MG63 (cell line): ENCODE data around the gene TAS2R13. TPM values are rescaled to one million over a fixed set of nuclear protein-coding genes. Genes with fewer than 3 reads are reported as not detected.
A peak's percentile ranks its signal among the peaks of the same experiment; 100 is the strongest.

Experiments
- DNase-seq: peaks from one replicate; pipeline ENCODE4 v3.0.0-alpha.2; 2020
- H3K27me3 ChIP-seq: fragments of 250-450 bp; sonication (Bioruptor Pico); 2 replicates; pipeline ENCODE4 v1.5.1; 2020; ENCODE audit warnings: mild to moderate bottlenecking, moderate library complexity
- H3K36me3 ChIP-seq: fragments of 250-450 bp; sonication (Bioruptor Pico); 2 replicates; pipeline ENCODE4 v1.5.1; 2020; ENCODE audit warnings: mild to moderate bottlenecking, moderate library complexity
- H3K4me3 ChIP-seq: fragments of 250-450 bp; sonication (Bioruptor Pico); 2 replicates; pipeline ENCODE4 v1.5.1; 2020; ENCODE audit warnings: mild to moderate bottlenecking, moderate library complexity
- H3K9me3 ChIP-seq: fragments of 250-450 bp; sonication (Bioruptor Pico); 2 replicates; pipeline ENCODE4 v1.5.1; 2020; ENCODE audit warnings: mild to moderate bottlenecking, moderate library complexity
- total RNA-seq: library from RNA; depleted of rRNA; stranded (reverse); fragments of >200 nt; shearing (Covaris generic); gene quantifications from 2 replicates; pipeline ENCODE4 v1.2.3, GENCODE V29; 2014; ENCODE audit warnings: low replicate concordance; rRNA removed

The TAS2R13 gene
- total RNA-seq, 1 experiment from 2014 or later: 1.4 TPM

GRCh38 chr12:10900530-10900929, 8.8 kb downstream of the TAS2R13 start:
- Histone ChIP-seq H3K9me3 (peaks cover 8% of the 10 kb centered on the region), H3K27me3 (no peaks in the 10 kb centered on the region), H3K36me3 (peaks cover 2% of the 10 kb centered on the region; the same call in 1 of the 2 replicates), H3K4me3 (no peak overlapping the region)
- DNase-seq: no peak

- no peak for DNase-seq
- no peaks in the 10 kb centered on the region for H3K27me3 ChIP-seq
- H3K9me3 ChIP-seq: no peaks in the 10 kb centered on the region
- no peaks in the 10 kb centered on the region for H3K36me3 ChIP-seq
- H3K4me3 ChIP-seq: no peak overlapping the region
Measured at GRCh38 chr12:10896854-10897253, 12.5 kb downstream of the TAS2R13 start.

DNA sequence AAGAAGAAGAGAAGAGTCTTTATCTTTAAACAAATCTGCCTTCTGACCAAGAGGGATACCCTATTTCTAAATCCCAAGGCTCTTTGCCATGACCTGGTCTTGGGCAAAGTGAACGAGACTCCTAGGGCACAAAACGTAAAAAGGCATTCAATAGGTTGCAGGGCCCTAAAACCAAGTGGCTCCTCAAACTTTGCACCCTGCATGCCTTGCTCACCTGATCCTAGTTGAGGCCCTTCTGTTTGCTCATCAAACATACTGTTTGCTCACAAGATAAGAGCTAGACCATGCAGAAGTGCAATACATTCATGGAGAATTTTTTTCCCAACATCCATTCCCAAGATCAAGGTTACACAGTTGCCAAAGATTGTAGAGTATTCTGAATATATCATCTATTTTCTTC, 17.4 kb downstream of the TAS2R13 start:
- no peaks in the 10 kb centered on the region for H3K27me3 ChIP-seq
- H3K36me3 ChIP-seq: no peaks in the 10 kb centered on the region
- no peak overlapping the region for H3K4me3 ChIP-seq
- H3K9me3 ChIP-seq: no peaks in the 10 kb centered on the region
- no peak for DNase-seq

GRCh38 chr12:10889226-10889625, 20.1 kb downstream of the TAS2R13 start:
- no peak for DNase-seq
- H3K36me3 ChIP-seq: no peaks in the 10 kb centered on the region
- H3K9me3 ChIP-seq: no peaks in the 10 kb centered on the region
- H3K27me3 ChIP-seq: no peaks in the 10 kb centered on the region
- no peak overlapping the region for H3K4me3 ChIP-seq

GRCh38 chr12:10884086-10884725, 25.2 kb downstream of the TAS2R13 start, which contains the start of gene PRH1:
Gene PRH1, minus strand, starts transcription at chr12:10884255. Its CDS starts 38 bp downstream, at chr12:10884217.
- Histone ChIP-seq H3K27me3 (no peaks in the 10 kb centered on the region), H3K9me3 (no peaks in the 10 kb centered on the region), H3K36me3 (no peaks in the 10 kb centered on the region), H3K4me3 (no peak within 1 kb of the TSS)
- DNase-seq: no peak

- no peak for DNase-seq
- H3K27me3 ChIP-seq: no peaks in the 10 kb centered on the region
- 0 out of 2 replicates have a peak, but pooled peaks cover 4% of the 10 kb centered on the region for H3K9me3 ChIP-seq
- no peaks in the 10 kb centered on the region for H3K36me3 ChIP-seq
- H3K4me3 ChIP-seq: no peak overlapping the region
Measured at GRCh38 chr12:10873378-10873777, 36.0 kb downstream of the TAS2R13 start.

DNA sequence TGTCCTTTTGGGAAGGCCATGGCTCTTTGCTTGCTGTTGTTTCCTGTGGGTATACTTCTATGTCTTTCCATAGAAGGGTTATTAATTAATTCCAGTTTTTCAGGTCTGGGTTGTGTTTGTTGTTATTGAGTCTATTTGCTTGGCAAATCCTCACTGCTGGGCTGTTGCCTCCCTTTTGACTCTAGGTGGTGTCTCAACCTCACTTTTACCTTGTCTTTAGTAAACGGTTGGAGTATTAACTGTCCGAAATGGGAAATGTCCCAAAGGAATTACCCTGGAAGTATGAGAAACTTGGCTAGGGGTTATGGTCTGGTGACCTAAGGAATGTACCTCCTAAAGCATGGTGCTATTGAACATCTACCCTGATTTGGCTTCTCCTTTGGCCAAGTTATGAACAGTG, 42.0 kb downstream of the TAS2R13 start:
- DNase-seq: no peak
- no peak overlapping the region for H3K4me3 ChIP-seq
- H3K9me3 ChIP-seq: 0 out of 2 replicates have a peak, but pooled peaks cover 4% of the 10 kb centered on the region
- no peaks in the 10 kb centered on the region for H3K27me3 ChIP-seq
- no peaks in the 10 kb centered on the region for H3K36me3 ChIP-seq

- H3K9me3 ChIP-seq: no peaks in the 10 kb centered on the region; the same call in 1 of the 2 replicates
- no peak for DNase-seq
- no peak overlapping the region for H3K4me3 ChIP-seq
- no peaks in the 10 kb centered on the region for H3K36me3 ChIP-seq
- no peaks in the 10 kb centered on the region for H3K27me3 ChIP-seq
Measured at GRCh38 chr12:10863512-10864218, 45.7 kb downstream of the TAS2R13 start.

- Histone ChIP-seq H3K4me3 (no peak overlapping the region), H3K36me3 (no peaks in the 10 kb centered on the region; the same call in 1 of the 2 replicates), H3K27me3 (no peaks in the 10 kb centered on the region), H3K9me3 (peaks cover 4% of the 10 kb centered on the region)
- DNase-seq: peak; percentile 51
Measured at GRCh38 chr12:10861366-10861765, 48.0 kb downstream of the TAS2R13 start.

Other genes with a start within 250 kb of the TAS2R13 start
- not detected in 2 replicates for gene STYK1, start 235.5 kb downstream of the TAS2R13 start, total RNA-seq
- 325 and 352 TPM in 2 replicates for gene YBX3, start 186.2 kb downstream of the TAS2R13 start, total RNA-seq
- not detected in 2 replicates for gene TAS2R7, start 106.9 kb downstream of the TAS2R13 start, total RNA-seq
- gene TAS2R8, start 102.3 kb downstream of the TAS2R13 start, total RNA-seq: not detected in 2 replicates
- not detected in 2 replicates for gene TAS2R9, start 99.4 kb downstream of the TAS2R13 start, total RNA-seq
- not detected in 2 replicates for gene TAS2R10, start 83.2 kb downstream of the TAS2R13 start, total RNA-seq
- not detected in 2 replicates for gene PRR4, start 60.1 kb downstream of the TAS2R13 start, total RNA-seq
- 1.5 and 13.1 TPM in 2 replicates for gene PRH1, start 25.3 kb downstream of the TAS2R13 start, total RNA-seq
- gene PRH2, start 19.7 kb upstream of the TAS2R13 start, total RNA-seq: not detected in 2 replicates
- gene TAS2R14, start 29.7 kb upstream of the TAS2R13 start, total RNA-seq: 0.12 and 2.6 TPM in 2 replicates
- gene TAS2R50, start 77.3 kb upstream of the TAS2R13 start, total RNA-seq: not detected in 2 replicates
- not detected in 2 replicates for gene TAS2R20, start 88.7 kb upstream of the TAS2R13 start, total RNA-seq
- gene TAS2R19, start 113.1 kb upstream of the TAS2R13 start, total RNA-seq: not detected in 2 replicates
- gene TAS2R31, start 121.8 kb upstream of the TAS2R13 start, total RNA-seq: 1.8 TPM in 1 of 2 replicates, not detected in the other
- 0.10 TPM in 1 of 2 replicates, not detected in the other for gene TAS2R46, start 152.7 kb upstream of the TAS2R13 start, total RNA-seq
- gene TAS2R43, start 182.8 kb upstream of the TAS2R13 start, total RNA-seq: not detected in 2 replicates
- not detected in 2 replicates for gene TAS2R30, start 225.1 kb upstream of the TAS2R13 start, total RNA-seq